GM13977 (cell line): ENCODE results near the gene CES4A.
"Not testable (repeated sequence)": the region's sequence is repeated elsewhere in the genome, so short reads cannot be mapped to it uniquely, and the experiment has no call there.

Experiments
- DNase-seq: peaks from one replicate; pipeline ENCODE4 v3.0.0; 2012; ENCODE audit warnings: low spot score
- CTCF ChIP-seq: IDR thresholded peaks from 2 replicates; pipeline ENCODE4 v1.5.1; 2012; ENCODE audit warnings: mild to moderate bottlenecking, control low read depth; ENCODE audit not compliant: insufficient read depth; ENCODE audit errors: extremely low read depth, missing control alignments
- in situ Hi-C: fragments of 300-500 bp; cut with MboI; formaldehyde crosslinking; loops from one replicate; pipeline ENCODE4 v1.12.0; 2022; ENCODE audit warnings: low sequenced_read_pairs, low pct_unique_long_range_greater_than_20kb, mixed read lengths, inconsistent platforms; ENCODE audit not compliant: unreplicated experiment

Gene CES4A

GRCh38 chr16:66968847-66969246 lies 19.5 kb upstream of the CES4A start:
- no peak for TF ChIP-seq CTCF
- in situ Hi-C loops, result no loop called here

GRCh38 chr16:66970775-66971720 lies 17.3 kb upstream of the CES4A start:
- in situ Hi-C loops, result no loop called here
- DNase-seq, result peak; percentile 6
- TF ChIP-seq CTCF, result no peak

More at GRCh38 chr16:66968847-66969246, 19.5 kb upstream of the CES4A start:
- DNase-seq, result no peak

- in situ Hi-C loops, result no loop called here
- no peak for TF ChIP-seq CTCF
- DNase-seq, result peak; percentile 5
Measured at GRCh38 chr16:66972983-66973382, 15.4 kb upstream of the CES4A start.

- in situ Hi-C loops, result no loop called here
- DNase-seq, result peak; percentile 5
Measured at GRCh38 chr16:66973716-66974115, 14.7 kb upstream of the CES4A start.

GRCh38 chr16:66974156-66974931 lies 14.0 kb upstream of the CES4A start:
- in situ Hi-C loops, DNase-seq: not testable (repeated sequence)

More at GRCh38 chr16:66973716-66974115, 14.7 kb upstream of the CES4A start:
- no peak for TF ChIP-seq CTCF

- DNase-seq, in situ Hi-C loops: not testable (repeated sequence)
Measured at GRCh38 chr16:66974932-66975246, 13.5 kb upstream of the CES4A start.

GRCh38 chr16:66975302-66975893 lies 13.0 kb upstream of the CES4A start:
- no peak for TF ChIP-seq CTCF
- in situ Hi-C loops, result no loop called here
- peak; percentile 3 for DNase-seq
